HG03060 (cell line): ENCODE measurements around the gene TSPAN3.

Source experiments
- ATAC-seq: cut with Tn5 transposase; IDR thresholded peaks from one replicate; pipeline ENCODE4 v1.9.1; 2021; ENCODE audit warnings: low read depth, moderate number of reproducible peaks; ENCODE audit not compliant: unreplicated experiment

The TSPAN3 gene

DNA sequence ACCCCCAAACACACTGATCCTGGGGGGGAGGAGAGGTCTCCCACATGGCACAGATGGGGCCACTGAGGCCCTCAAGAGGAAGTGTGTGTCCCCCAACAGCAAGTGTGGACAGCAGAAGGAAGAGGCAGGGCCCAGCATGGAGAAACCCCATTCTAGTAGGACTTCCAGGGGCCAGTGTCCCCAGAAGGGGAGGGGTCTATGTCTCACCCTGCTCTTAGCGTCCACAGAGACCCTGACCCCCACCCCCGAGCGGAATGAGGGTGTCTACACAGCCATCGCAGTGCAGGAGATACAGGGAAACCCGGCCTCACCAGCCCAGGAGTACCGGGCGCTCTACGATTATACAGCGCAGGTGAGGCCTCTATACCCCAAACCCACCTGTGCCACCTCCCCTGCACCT, 35.3 kb downstream of the TSPAN3 start:
- no peak for ATAC-seq

DNA sequence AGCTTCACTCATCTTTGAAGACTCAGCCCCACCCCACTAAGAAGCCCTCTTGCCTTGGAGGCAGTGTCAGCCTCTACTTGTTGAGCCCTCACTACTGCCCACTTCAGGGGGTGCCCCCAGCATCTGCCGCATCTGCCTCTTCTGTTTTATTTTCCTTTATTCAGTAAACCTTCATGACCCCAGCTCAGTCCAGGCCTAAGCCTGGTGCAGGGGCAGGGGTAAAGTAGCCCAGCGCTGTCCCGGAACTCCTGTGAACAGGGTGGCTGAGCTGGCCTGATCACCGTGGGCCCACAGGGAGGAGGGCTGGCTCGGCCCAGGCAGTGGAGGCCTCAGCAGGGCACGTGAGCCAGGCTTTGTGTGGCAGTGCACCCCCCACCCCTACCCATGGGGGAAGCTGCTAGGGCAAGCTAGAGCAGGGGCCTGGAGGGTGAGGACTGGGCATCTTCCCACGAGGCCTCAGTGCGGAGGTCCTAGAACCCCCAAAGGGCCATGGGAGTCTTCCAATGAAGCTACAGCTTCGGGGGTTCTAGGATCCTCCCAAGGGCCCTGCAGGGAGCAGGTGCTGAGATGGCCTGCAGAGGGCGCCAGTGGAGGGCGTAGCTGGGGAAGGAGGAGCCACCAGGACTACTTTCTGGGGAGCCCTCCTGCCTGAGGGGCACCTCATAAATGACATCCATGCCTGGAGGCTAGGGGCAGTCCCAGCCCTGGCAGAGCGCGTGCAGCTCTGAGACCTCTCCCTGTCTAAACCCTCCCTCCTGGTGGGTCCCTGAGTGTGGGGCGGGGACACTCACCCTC, 36.0 kb downstream of the TSPAN3 start:
- ATAC-seq: no peak

DNA sequence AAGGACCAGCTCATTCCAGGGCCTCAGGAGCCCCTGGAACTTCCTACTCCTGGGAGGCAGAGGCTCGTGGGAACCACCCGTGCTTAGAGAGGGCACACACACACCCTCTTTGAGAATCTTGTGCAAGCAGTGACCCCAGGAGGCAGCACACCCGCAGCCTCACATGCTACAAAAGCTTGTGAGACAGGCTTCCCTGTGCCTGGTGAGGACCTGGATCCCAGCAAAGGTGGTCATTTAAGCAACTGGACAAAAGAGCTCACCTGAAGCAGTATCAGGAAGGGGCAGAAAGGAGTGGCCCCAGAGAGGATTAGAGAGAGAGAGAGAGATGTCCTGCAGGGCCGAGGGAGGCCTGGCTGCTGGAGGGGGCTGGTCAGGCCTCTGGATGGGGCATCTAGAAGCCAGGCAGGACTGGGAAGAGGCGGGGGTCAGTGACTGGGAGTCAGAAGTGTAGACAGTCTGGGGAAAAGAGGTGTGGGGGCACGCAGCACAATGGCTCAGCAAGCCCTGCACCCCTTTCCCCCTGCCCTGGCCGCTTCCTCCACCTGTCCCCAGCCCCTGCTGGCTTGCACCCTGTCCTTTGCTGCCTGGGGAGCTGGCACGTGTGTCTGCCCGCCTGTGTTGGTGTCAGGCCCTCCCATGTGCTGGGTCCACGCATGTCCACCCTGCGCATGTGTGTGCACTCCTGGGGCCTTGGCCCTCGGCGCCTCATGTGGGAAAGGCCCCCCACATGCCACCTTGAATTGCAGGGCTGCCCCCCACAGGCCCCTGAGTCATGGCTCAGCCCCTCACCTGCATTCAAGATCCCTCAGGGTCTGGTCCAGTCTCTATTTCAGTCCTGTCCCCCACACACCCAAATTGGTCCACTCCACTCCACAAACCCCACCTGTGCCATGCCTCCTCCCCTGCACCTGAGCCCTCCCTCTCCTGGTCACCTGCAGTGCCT, 36.9 kb downstream of the TSPAN3 start:
- no peak for ATAC-seq

DNA sequence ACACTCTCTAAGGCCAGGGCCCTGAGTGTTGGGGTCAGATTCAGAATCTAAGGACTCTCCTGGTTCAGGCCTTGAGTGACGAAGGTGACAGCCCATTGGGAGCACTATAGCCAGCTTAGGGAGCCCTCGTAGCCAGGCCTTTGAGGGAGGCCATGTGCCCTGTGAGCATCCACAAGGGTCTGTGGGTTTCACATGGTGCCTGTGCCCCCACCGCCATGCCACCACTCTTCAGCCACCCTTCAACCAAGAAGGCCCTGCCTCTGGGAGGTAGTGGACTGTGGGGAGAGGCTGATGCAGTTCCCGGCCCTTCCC, 37.5 kb downstream of the TSPAN3 start:
- no peak for ATAC-seq

DNA sequence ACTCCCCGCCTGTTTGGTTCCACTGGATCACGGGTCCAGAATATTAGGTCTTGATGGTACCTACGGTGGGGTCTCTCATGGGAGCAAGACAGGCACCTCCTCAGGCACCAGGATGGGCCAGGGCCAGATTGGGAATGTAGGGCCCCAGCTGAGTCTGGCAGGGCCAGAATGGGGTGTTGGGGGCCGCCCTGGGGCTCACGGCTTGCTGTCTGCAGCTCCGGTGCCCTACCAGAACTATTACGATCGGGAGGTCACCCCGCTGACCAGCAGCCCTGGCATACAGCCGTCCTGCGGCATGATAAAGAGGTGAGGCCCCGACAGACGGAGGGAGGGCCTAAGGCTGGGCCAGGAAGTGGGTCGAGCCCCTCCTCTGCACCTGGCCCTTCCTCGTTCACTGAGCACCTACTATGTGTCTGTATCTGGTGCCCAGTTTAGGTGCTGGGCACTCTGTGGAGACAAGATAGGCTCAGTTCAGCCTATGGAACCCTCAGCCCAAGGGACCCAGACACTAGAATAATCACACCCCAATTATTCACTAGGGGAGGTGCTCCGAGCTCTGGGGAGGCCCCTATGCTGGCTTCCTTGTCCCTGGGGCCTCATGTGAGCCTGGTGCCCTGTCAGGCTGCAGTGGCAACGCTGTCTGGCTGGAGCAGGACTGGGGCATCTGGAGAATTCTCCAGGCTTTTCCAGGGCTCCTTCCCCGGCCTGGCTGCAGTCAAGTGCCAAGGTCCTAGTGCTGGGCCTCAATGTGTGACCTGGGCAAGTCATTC, 38.1 kb downstream of the TSPAN3 start:
- ATAC-seq: no peak

DNA sequence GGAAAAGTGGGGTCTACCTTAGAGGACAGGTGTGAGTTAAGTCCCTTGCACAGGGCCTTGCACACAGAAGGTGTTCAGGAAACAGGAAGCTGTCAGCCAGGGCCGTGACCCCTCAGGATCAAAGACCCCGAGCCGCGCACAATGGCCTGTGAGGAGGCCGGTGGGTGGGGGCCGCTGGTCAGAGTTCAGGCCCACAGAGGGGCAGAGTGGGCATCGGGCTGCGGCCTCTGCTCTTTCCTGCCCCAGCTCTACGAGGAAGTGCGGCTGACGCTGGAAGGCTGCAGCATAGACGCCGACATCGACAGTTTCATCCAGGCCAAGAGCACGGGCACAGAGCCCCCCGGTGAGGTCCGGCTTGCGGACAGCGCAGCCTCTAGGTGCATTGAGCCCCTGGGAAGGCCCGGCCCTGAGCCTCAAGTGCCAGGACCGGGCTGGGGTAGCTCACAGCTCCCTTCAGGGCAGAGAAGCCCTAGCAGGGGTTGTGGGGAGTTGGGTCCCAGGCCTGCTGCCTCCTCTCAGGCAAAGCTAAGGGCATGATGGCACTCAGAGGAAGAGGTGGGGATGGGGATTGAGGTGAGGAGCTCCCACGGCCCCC, 38.8 kb downstream of the TSPAN3 start:
- ATAC-seq: no peak

DNA sequence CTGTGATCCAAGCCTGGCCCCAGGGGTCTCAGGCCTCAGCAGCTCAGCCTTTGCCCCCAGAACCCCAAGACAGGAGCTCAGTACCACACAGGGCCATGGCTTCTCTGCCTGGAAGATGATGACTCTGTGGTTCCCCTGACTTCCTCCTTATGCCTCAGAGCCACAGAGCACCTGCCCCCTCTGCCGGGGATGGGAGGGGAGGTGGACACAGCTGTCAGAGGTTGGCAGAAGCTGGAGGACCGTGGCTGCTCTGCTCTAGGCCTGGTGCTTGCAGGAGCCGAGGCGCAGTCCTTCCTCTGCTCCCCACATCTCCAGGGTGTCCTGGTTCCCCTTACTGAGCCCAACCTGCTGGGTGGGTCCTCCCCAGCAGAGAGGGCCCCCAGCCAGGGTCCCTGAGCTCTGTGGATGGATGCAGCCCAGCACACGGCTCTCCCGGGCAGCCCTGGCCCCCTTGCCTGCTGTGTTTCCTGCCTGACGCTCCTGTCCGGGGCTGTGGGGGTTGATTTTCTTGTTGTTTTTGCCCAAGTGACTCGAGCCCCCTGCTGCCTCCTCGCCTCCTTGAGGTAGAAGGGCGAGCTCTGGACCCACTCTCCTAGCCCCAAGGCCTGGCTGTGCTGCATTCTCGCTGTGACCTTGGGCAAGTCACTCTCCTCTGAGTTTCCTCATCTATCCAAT, 39.4 kb downstream of the TSPAN3 start:
- no peak for ATAC-seq

DNA sequence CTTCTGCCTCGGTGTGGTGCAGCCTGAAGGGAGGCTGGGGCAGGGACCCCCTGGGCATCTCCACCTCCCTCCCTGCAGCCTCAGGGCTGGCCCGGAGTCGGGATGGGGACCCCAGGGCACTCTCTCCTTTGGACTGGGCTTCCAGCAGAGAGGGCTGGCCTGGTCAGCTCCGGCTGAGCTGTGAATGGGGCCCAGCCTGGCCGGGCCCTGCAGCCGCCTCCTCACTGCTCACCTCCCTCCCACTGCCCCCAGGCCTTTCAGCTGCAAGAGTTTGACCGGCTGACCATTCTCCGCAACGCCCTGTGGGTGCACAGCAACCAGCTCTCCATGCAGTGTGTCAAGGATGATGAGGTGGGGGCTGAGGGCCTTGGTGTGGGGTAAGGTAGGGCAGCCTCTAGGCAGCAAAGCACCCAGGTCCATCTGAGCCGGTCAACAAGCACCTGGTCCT, 40.0 kb downstream of the TSPAN3 start:
- ATAC-seq: no peak

DNA sequence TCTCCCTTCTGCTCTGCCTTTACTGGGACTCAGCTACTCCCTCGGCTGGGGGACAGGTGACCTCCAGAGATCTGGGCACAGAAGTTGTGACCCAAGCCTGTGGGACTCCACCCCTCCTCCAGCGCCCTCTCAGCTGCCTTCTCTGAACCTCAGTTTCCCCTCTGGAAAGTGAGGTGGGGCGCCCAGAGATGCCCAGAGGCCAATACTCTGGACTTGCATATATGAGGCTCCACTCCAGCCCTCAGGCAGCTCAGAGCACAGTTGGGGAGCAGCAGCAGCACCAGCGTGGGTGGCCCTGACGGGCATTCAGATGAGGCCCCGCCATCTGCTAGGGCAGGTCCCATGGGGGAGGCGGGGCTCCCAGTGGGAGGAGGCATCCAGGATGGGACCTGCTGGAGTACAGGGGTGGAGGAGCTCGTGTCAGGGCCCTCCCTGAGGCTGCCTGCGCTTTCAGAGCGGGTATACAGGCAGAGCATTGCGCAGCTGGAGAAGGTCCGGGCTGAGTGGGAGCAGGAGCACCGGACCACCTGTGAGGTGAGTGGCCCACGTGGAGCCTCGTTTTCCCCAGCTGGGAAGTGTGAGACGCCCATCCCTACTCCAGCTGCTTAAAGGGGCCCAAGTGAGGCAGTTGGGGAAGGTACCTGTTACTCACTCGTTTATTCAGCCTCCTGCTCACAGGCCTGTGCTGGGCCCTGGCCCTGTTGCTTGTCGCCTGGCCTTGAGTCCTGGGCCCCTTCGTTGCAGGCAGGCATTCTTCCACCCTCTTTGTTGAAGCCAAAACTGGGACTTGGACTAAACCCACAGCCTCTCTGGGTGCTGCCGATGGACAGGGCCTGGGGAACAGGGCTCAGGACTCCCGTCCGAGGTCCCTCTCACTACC, 40.6 kb downstream of the TSPAN3 start:
- no peak for ATAC-seq

DNA sequence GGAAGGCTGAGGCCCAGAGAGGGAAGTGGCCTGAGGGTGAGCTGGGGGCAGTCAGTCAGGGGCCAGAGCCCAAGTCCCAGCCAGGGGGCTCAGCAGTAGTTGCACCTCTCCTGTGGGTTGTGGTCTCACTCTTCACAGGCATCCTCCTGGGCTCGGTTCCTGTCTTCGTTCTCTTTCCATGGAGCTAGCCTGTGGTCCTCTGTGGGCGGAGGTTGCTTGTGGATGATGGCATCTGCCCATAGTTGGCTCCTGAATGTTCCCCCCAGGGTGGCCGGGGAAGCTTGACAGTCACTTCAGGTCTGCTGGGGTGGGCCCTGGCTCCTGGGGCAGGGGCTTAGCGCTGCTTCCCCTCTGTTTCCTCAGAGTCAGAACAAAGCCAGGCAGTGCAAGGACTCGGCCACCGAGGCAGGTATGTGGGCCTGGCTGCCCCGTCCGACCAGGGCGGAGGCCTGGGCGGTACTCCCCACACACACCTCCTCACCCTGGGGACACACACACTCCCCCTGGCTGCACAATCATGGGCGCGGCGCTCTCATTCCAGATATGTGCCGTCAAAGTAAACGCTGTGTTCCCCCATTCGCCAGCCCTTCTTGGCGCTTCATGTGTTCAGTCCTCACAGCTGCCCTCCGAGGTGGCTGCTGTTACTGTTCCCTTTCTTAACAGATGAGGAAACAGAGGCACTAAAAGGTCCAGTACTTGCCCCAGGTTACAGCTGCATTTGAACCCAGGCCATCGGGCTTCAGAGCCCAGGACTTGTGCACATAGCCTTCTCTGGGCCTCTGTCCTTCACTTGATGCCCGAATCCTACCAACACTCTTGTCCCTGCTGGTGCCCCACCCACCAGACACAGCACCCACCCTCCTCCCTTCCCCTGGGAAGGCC, 41.5 kb downstream of the TSPAN3 start:
- no peak for ATAC-seq

DNA sequence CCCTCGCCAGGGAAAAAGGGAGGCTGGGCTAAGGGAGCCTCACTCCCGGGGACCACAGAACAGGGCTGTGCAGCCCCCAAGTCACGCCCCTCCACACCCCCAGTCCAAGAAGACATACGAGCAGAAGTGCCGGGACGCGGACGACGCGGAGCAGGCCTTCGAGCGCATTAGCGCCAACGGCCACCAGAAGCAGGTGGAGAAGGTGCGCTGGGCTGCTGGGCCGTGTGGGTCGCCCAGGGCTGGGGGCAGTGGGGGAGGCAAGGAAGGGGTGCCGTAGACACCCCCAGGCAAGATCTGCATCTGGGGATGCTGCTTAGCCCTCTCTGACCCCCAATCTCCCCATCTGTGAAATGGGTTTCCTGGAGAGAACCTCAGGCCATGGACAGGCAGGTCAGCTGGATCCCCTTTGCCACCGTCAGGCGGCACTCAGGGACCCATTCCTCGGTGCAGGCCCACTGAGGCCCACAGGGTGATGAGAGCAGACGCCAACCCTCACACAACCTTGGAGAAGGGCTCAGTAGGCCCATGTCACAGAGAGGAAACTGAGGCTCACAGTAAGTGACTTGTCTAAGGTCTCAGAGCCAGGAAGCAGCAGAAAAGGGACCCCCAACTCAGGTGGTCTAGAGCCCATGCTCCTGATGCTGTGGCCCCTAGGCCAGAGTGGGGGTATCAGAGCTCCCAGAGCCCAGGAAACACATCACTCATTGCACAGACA, 42.3 kb downstream of the TSPAN3 start:
- ATAC-seq: no peak

DNA sequence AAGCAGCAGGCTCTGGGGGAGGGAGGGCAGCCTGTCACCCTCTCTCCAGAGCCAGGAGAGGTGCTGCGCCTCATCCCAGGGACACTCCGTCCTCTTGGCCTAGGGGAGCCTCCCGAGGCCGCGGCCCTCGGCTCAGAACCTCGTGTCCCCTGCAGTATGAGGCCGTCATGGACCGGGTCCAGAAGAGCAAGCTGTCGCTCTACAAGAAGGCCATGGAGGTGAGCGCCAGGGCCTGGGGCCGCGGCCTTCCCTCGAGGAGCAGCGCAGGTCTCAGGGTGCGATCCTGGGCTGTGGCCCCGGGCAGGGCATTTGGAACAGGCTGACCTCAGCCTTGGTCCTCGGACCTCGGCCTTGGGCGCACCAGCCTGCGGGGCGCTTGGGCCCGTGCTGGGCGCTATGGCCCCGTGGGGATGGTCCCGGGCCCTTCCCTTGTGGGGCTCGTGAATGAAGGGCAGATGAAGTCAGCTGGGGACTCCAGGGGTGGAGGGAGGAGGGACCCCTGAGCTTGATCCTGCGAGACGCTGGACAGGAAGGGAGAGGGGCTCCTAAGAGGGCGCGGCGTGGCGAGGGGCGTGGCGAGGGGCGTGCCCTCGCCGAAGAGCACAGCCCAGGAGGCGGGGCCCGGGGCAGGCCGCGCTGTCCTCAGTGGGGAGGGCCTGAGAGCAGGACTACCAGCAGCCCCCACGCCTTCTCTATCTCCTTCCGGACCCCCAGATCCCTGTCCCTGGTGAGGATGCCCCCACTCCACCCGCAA, 43.0 kb downstream of the TSPAN3 start:
- ATAC-seq: no peak

DNA sequence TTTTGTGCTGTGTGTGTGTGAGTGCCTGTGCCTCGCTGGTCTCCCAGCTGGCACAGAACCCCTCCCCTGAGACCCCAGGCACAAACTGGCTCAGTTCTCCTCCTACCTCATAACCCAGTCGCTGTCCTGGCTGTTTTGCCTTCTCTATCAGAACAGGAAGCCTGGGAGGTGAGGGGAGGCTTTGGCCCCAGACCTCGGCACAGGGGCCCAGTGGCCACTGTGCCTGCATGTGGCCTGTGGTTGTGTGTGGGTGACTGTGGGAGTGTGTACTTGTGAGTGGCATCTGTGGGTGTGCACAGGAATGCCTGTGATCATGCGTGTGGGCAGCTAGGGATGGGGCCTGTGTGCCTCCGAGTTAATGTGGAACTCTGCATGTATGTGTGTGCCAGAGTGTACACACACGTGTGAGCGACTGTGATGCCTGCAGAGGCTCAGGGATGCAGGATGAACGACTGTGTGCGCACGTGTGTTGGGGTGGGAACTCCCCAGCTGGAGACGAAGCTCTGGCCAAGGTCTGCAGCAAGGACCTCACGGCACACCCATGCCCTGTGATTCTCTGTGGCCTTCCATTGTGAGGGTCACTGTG, 43.7 kb downstream of the TSPAN3 start:
- ATAC-seq: no peak

DNA sequence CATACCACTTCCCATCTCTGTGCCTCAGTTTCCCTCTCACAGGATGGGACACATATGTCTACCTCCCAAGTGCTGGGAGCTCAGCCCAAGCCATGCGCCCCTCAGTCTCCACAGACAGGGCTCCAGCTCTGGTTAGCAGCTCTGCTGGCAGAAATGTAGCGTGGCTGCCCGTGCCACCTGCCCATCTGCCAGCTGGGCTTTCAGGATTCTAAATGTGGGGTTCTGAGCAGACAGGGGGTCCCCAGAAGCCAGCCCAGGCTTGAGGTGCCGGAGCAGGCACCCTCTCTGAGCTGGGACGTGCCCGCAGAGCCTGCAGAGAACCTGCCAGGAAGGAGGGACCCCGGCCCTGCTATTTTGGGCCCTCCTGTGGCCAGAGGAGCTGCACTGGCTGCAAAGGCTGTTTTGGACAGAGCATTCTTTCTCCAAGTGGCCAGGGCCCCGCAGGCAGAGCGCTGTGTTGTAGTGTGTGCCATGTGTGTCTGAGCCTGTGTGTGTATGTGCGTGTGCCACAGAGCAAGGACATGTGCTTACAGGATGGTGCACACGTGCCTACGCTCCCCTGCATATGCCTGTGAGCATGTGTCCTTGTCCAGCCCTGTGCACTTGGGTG, 44.3 kb downstream of the TSPAN3 start:
- ATAC-seq: no peak

DNA sequence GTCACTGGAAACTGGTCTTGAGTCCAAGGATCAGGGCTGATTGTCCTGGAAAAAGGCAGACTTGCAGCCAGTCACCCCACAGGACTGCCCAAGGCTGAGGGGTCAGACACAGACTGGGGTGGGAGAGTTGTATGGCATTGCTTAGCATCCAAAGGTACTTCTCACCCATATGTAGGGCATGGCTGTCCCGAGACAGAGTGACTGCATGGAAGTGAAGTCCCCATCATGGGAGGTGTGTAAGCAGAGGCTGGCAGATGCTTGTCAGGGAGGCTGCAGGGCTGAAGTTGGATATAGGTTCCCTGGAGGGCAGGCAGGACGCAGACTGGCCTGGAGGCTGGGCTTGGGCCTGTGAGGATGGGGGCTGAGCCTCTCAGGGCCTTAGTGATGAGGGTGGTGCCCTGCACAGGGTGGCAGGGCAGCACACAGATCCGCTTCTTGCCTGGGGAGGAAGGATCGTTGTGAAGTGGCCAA, 44.9 kb downstream of the TSPAN3 start:
- ATAC-seq: no peak
